Astrocyte (in vitro differentiated cells and primary cell): Measurements from ENCODE around the gene CCL19. TPM values are rescaled to one million over a fixed set of nuclear protein-coding genes. Genes with fewer than 3 reads are reported as not detected.
A peak's percentile ranks its signal among the peaks of the same experiment; 100 is the strongest.

ENCODE experiments used
- DNase-seq: peaks from one replicate; pipeline ENCODE4 v3.0.0-alpha.2; 2010; ENCODE audit warnings: low read depth
- FAIRE-seq: peaks from 2 replicates; lab custom pipeline; 2011; peaks lifted over from hg19 to GRCh38; lab: Jason Lieb, UNC
- H2AFZ ChIP-seq: 2 replicates; pipeline ENCODE4 v1.6.0; 2012; ENCODE audit warnings: low read depth, low read length, inconsistent platforms
- H3K27ac ChIP-seq: 2 replicates; pipeline ENCODE4 v1.5.1; 2011; ENCODE audit warnings: low read depth, low read length, inconsistent platforms
- H3K27me3 ChIP-seq: 2 replicates; pipeline ENCODE4 v1.6.0; 2011; ENCODE audit warnings: low read length, inconsistent platforms; ENCODE audit not compliant: insufficient read depth
- H3K36me3 ChIP-seq: 2 replicates; pipeline ENCODE4 v1.5.1; 2011; ENCODE audit warnings: low read length, inconsistent platforms; ENCODE audit not compliant: insufficient read depth
- H3K4me1 ChIP-seq: 2 replicates; pipeline ENCODE4 v1.5.1; 2011; ENCODE audit warnings: low read length, inconsistent platforms; ENCODE audit not compliant: insufficient read depth
- H3K4me2 ChIP-seq: 2 replicates; pipeline ENCODE4 v1.6.0; 2012; ENCODE audit warnings: low read length, inconsistent platforms
- H3K4me3 ChIP-seq: 2 replicates; pipeline ENCODE4 v1.5.1; 2011; ENCODE audit warnings: low read depth, mild to moderate bottlenecking, low read length, inconsistent platforms; ENCODE audit not compliant: insufficient read depth
- H3K79me2 ChIP-seq: 2 replicates; pipeline ENCODE4 v1.6.0; 2012; ENCODE audit warnings: mild to moderate bottlenecking, low read length, inconsistent platforms; ENCODE audit not compliant: insufficient read depth
- H3K9ac ChIP-seq: 2 replicates; pipeline ENCODE4 v1.6.0; 2012; ENCODE audit warnings: mild to moderate bottlenecking, low read length, inconsistent platforms
- H3K9me3 ChIP-seq: 2 replicates; pipeline ENCODE4 v1.5.1; 2012; ENCODE audit warnings: low read depth, mild to moderate bottlenecking, low read length, inconsistent platforms; ENCODE audit not compliant: insufficient read depth
- H4K20me1 ChIP-seq: 2 replicates; pipeline ENCODE4 v1.6.0; 2012; ENCODE audit warnings: low read length, inconsistent platforms; ENCODE audit not compliant: insufficient read depth
- H3K27ac Mint-ChIP-seq: one replicate; pipeline ENCODE4 v1.8.0; 2021; ENCODE audit warnings: mild to moderate bottlenecking, mixed read lengths; ENCODE audit not compliant: unreplicated experiment
- H3K27me3 Mint-ChIP-seq: one replicate; pipeline ENCODE4 v1.8.0; 2021; ENCODE audit warnings: low read depth, mixed read lengths; ENCODE audit not compliant: unreplicated experiment
- H3K36me3 Mint-ChIP-seq: one replicate; pipeline ENCODE4 v1.8.0; 2021; ENCODE audit warnings: low read depth, mixed read lengths; ENCODE audit not compliant: unreplicated experiment
- H3K4me1 Mint-ChIP-seq: one replicate; pipeline ENCODE4 v1.8.0; 2021; ENCODE audit warnings: low read depth, mixed read lengths; ENCODE audit not compliant: unreplicated experiment
- H3K4me3 Mint-ChIP-seq: one replicate; pipeline ENCODE4 v1.8.0; 2021; ENCODE audit warnings: mild to moderate bottlenecking, moderate library complexity, mixed read lengths; ENCODE audit not compliant: unreplicated experiment
- H3K9me3 Mint-ChIP-seq: one replicate; pipeline ENCODE4 v1.8.0; 2021; ENCODE audit warnings: mild to moderate bottlenecking, mixed read lengths; ENCODE audit not compliant: unreplicated experiment
- EZH2 ChIP-seq: IDR thresholded peaks from 2 replicates; pipeline ENCODE4 v1.6.1; 2012; ENCODE audit warnings: mild to moderate bottlenecking, low read length, inconsistent platforms; ENCODE audit not compliant: insufficient read depth
- total RNA-seq: library from RNA; stranded (reverse); gene quantifications from 2 replicates; pipeline ENCODE4 v1.2.1, GENCODE V29; 2021
- TF ChIP-seq, protein P1 (sequence below): IDR thresholded peaks from 2 replicates; pipeline ENCODE4 v1.5.1; 2011; ENCODE audit warnings: low read depth, mild to moderate bottlenecking, inconsistent platforms, low read length, moderate library complexity; ENCODE audit not compliant: insufficient read depth

The CCL19 gene
- total RNA-seq, 1 donor from 2014 or later: not detected

DNA sequence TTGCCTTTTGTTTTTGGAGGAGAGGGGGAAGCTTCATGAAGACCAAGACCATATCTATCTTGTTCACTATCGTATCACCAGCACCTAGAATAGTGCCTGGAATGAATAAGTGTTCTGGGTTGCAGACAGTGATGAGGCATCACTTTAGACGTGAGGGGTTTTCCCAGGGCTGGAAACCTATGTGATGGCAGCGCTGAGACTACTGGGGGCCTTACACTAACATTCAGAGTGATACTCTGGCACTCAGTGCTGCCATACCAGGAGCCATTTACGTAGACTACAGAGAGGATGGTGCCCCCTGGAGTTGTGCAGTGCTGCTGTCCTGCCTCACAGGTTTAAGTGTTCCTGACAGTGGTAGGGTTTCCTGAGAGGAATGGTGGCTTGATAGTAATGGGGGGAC is 6.9 kb downstream of the CCL19 start:
- Mint-ChIP-seq H3K36me3 (peaks cover 29% of the 10 kb centered on the region), H3K27me3 (peaks cover 16% of the 10 kb centered on the region), H3K27ac (no peak overlapping the region), H3K9me3 (peaks cover 8% of the 10 kb centered on the region), H3K4me3 (no peak overlapping the region), H3K4me1 (no peaks in the 10 kb centered on the region)
- FAIRE-seq: no peak
- no peaks in the 10 kb centered on the region for H3K79me2 ChIP-seq
- H3K4me1 ChIP-seq: no peaks in the 10 kb centered on the region
- H2AFZ ChIP-seq: no peak overlapping the region
- H3K27me3 ChIP-seq: no peaks in the 10 kb centered on the region
- H3K4me3 ChIP-seq: no peak overlapping the region
- no peaks in the 10 kb centered on the region for H4K20me1 ChIP-seq
- H3K36me3 ChIP-seq: no peaks in the 10 kb centered on the region
- H3K9me3 ChIP-seq: no peaks in the 10 kb centered on the region
- DNase-seq: no peak
- TF ChIP-seq, protein P1, sequence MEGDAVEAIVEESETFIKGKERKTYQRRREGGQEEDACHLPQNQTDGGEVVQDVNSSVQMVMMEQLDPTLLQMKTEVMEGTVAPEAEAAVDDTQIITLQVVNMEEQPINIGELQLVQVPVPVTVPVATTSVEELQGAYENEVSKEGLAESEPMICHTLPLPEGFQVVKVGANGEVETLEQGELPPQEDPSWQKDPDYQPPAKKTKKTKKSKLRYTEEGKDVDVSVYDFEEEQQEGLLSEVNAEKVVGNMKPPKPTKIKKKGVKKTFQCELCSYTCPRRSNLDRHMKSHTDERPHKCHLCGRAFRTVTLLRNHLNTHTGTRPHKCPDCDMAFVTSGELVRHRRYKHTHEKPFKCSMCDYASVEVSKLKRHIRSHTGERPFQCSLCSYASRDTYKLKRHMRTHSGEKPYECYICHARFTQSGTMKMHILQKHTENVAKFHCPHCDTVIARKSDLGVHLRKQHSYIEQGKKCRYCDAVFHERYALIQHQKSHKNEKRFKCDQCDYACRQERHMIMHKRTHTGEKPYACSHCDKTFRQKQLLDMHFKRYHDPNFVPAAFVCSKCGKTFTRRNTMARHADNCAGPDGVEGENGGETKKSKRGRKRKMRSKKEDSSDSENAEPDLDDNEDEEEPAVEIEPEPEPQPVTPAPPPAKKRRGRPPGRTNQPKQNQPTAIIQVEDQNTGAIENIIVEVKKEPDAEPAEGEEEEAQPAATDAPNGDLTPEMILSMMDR: no peak
- no peak for TF ChIP-seq EZH2
- H3K27ac ChIP-seq: no peak overlapping the region
- no peak overlapping the region for H3K4me2 ChIP-seq
- no peak overlapping the region for H3K9ac ChIP-seq

DNA sequence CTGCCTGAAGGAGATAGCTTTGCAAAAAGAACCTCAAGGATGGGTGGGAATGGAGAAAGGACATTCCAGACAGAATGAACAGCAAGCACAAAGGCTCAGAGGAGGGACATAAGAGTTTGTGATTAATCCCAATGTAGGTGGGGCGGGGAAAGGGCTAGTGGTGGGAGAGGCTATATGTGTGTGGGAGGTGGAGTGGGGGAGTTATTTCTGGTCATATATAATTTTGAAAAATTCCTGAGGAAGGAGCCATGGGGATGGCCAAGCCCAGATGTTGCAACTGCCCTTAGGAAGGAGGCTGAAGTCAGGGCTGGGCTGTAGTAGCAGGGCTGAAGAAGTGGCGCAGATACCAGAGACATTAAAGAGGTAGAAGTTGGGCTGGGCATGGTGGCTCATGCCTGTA is 15.2 kb downstream of the CCL19 start:
- H2AFZ ChIP-seq: no peak overlapping the region
- H3K4me1 Mint-ChIP-seq: no peaks in the 10 kb centered on the region
- H3K9ac ChIP-seq: no peak overlapping the region
- no peaks in the 10 kb centered on the region for H3K27me3 Mint-ChIP-seq
- no peak overlapping the region for H3K4me2 ChIP-seq
- no peaks in the 10 kb centered on the region for H3K9me3 ChIP-seq
- peaks cover 4% of the 10 kb centered on the region for H4K20me1 ChIP-seq
- no peak overlapping the region for H3K4me3 Mint-ChIP-seq
- no peak overlapping the region for H3K27ac ChIP-seq
- TF ChIP-seq, protein P1: no peak
- TF ChIP-seq EZH2: no peak
- H3K4me1 ChIP-seq: no peaks in the 10 kb centered on the region
- no peak for FAIRE-seq
- H3K4me3 ChIP-seq: no peak overlapping the region
- H3K36me3 Mint-ChIP-seq: peaks cover 4% of the 10 kb centered on the region
- no peaks in the 10 kb centered on the region for H3K79me2 ChIP-seq
- DNase-seq: no peak
- H3K27me3 ChIP-seq: no peaks in the 10 kb centered on the region
- H3K27ac Mint-ChIP-seq: no peak overlapping the region
- no peaks in the 10 kb centered on the region for H3K36me3 ChIP-seq
- peaks cover 1% of the 10 kb centered on the region for H3K9me3 Mint-ChIP-seq

DNA sequence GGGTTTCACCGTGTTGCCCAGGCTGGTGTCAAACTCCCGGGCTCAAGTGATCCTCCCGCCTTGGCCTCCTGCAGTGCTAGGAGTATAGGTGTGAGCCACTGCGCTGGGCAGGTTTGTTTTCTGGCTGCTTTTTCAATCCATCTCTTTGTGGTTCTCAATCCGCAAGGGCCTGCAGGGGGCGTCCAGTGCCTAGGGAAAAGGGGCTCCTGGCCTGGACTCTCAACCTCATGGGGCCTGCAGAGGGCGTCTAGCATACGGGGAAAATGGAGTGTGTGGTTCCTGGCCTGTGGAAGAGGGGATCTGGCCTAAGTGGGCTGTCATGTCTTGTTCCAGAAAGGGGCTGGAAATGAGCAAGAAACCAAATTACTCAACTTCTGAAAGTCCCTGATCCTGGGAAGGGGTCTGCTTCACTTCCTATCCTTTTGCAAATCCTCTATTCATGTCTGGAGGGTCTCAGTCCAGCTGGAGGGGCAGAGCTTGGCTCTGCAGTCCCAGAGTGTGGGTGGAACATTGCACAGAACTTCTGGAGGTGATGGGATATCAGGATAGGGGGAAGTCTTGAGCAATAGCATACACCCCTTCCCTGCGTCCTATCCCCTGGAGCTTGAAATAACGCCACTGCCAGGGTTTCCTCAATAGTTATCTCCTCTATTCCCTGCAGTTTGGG is 15.9 kb downstream of the CCL19 start:
- Histone ChIP-seq H4K20me1 (peaks cover 4% of the 10 kb centered on the region), H2AFZ (no peak overlapping the region), H3K4me2 (no peak overlapping the region), H3K4me1 (no peaks in the 10 kb centered on the region), H3K9ac (no peak overlapping the region), H3K27me3 (no peaks in the 10 kb centered on the region), H3K9me3 (no peaks in the 10 kb centered on the region), H3K27ac (no peak overlapping the region), H3K4me3 (no peak overlapping the region), H3K36me3 (no peaks in the 10 kb centered on the region), H3K79me2 (no peaks in the 10 kb centered on the region)
- no peak for FAIRE-seq
- H3K27me3 Mint-ChIP-seq: no peaks in the 10 kb centered on the region
- DNase-seq: peak; percentile 26
- no peak overlapping the region for H3K27ac Mint-ChIP-seq
- no peak for TF ChIP-seq EZH2
- TF ChIP-seq, protein P1: peak; percentile 72
- H3K4me3 Mint-ChIP-seq: no peak overlapping the region
- peaks cover 2% of the 10 kb centered on the region for H3K9me3 Mint-ChIP-seq
- peaks cover 8% of the 10 kb centered on the region for H3K36me3 Mint-ChIP-seq
- no peaks in the 10 kb centered on the region for H3K4me1 Mint-ChIP-seq
